ENCODE measurements around the gene TBP.

DNA sequence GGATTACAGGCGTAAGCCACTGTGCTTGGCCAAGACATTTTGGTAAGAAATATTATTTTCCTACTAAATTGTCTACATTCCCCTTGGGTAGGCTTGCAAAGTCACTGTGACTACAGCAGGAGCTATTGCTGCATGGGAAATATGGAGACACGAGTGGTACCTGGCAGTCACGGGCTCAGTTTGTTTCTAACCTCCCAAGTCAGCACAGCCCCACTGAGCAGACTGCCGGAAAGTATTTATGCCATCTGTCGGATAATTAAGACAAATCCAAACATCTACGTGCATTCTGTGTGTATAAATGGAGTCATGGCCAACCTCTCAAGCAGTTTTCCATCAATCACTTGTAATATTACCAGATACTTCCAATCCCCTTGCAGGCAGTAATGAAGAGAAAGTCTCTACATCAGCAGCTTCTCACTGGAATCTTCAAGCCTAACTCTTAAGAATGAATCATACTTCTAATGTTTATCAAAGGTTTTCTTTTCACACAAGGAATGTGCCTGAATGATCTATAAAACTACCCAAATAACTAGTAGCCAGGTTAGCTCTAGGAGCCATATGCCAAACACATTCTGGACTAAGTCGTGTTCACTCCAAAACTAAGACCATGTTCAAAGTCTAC is 21.2 kb upstream of the TBP start:
- TF ChIP-seq, protein P1, sequence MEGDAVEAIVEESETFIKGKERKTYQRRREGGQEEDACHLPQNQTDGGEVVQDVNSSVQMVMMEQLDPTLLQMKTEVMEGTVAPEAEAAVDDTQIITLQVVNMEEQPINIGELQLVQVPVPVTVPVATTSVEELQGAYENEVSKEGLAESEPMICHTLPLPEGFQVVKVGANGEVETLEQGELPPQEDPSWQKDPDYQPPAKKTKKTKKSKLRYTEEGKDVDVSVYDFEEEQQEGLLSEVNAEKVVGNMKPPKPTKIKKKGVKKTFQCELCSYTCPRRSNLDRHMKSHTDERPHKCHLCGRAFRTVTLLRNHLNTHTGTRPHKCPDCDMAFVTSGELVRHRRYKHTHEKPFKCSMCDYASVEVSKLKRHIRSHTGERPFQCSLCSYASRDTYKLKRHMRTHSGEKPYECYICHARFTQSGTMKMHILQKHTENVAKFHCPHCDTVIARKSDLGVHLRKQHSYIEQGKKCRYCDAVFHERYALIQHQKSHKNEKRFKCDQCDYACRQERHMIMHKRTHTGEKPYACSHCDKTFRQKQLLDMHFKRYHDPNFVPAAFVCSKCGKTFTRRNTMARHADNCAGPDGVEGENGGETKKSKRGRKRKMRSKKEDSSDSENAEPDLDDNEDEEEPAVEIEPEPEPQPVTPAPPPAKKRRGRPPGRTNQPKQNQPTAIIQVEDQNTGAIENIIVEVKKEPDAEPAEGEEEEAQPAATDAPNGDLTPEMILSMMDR (IDR thresholded peaks at IDR 0.05; ENCODE audit: poor library complexity), result no peak
- no peak for TF ChIP-seq EZH2phosphoT487 (IDR thresholded peaks at IDR 0.05; ENCODE audit: low read depth, severe bottlenecking, unreplicated experiment)

All from hepatocyte (in vitro differentiated cells).